H9 (cell line): ENCODE results near the gene LPP. TPM values are rescaled to one million over a fixed set of nuclear protein-coding genes. Genes with fewer than 3 reads are reported as not detected.

Experiments
- DNase-seq: peaks from one replicate; pipeline ENCODE4 v3.0.0-alpha.2; 2017
- H2AFZ ChIP-seq: one replicate; pipeline ENCODE4 v1.6.1; 2013; ENCODE audit warnings: mild to moderate bottlenecking, low read length, control low read depth, moderate library complexity
- H2AK5ac ChIP-seq: 2 replicates; pipeline ENCODE4 v1.6.1; 2013; ENCODE audit warnings: low read length, control low read depth, mixed read lengths; ENCODE audit not compliant: insufficient read length
- H2BK120ac ChIP-seq: one replicate; pipeline ENCODE4 v1.6.1; 2013; ENCODE audit warnings: low read depth, mild to moderate bottlenecking, low read length, control low read depth, inconsistent platforms; ENCODE audit not compliant: poor library complexity, severe bottlenecking
- H2BK12ac ChIP-seq: 2 replicates; pipeline ENCODE4 v1.6.1; 2013; ENCODE audit warnings: low read length, control low read depth, mixed read lengths, low read depth; ENCODE audit not compliant: insufficient read length
- H2BK15ac ChIP-seq: 2 replicates; pipeline ENCODE4 v1.6.1; 2013; ENCODE audit warnings: low read depth, low read length, control low read depth
- H2BK20ac ChIP-seq: one replicate; pipeline ENCODE4 v1.6.1; 2013; ENCODE audit warnings: low read depth, mild to moderate bottlenecking, low read length, control low read depth, inconsistent platforms; ENCODE audit not compliant: poor library complexity, severe bottlenecking
- H2BK5ac ChIP-seq: 2 replicates; pipeline ENCODE4 v1.6.1; 2013; ENCODE audit warnings: low read length, control low read depth, mixed read lengths; ENCODE audit not compliant: insufficient read length
- H3K14ac ChIP-seq: 2 replicates; pipeline ENCODE4 v1.6.1; 2013; ENCODE audit warnings: low read length, control low read depth; ENCODE audit not compliant: insufficient read depth
- H3K18ac ChIP-seq: 2 replicates; pipeline ENCODE4 v1.6.1; 2013; ENCODE audit warnings: low read depth, mild to moderate bottlenecking, mixed read lengths, low read length, control low read depth; ENCODE audit not compliant: insufficient read length
- H3K23ac ChIP-seq: 2 replicates; pipeline ENCODE4 v1.6.1; 2013; ENCODE audit warnings: low read length, control low read depth, mixed read lengths, low read depth; ENCODE audit not compliant: insufficient read length
- H3K23me2 ChIP-seq: 2 replicates; pipeline ENCODE4 v1.6.1; 2013; ENCODE audit warnings: low read depth, mild to moderate bottlenecking, mixed read lengths, low read length, control low read depth; ENCODE audit not compliant: insufficient read length, poor library complexity, severe bottlenecking
- H3K27ac ChIP-seq: 2 replicates; pipeline ENCODE4 v1.5.1; 2013; ENCODE audit warnings: low read length, control low read depth, mixed read lengths, low read depth; ENCODE audit not compliant: insufficient read length
- H3K27me3 ChIP-seq: 2 replicates; pipeline ENCODE4 v1.6.1; 2013; ENCODE audit warnings: low read length, control low read depth, inconsistent platforms; ENCODE audit not compliant: insufficient read depth
- H3K4ac ChIP-seq: 2 replicates; pipeline ENCODE4 v1.6.1; 2013; ENCODE audit warnings: low read depth, mild to moderate bottlenecking, control low read depth, inconsistent platforms, low read length, moderate library complexity
- H3K4me1 ChIP-seq: 2 replicates; pipeline ENCODE4 v1.6.1; 2013; ENCODE audit warnings: low read length, control low read depth, inconsistent platforms; ENCODE audit not compliant: insufficient read depth
- H3K4me2 ChIP-seq: 2 replicates; pipeline ENCODE4 v1.6.1; 2013; ENCODE audit warnings: low read length, control low read depth, mixed read lengths; ENCODE audit not compliant: insufficient read length, insufficient read depth
- H3K56ac ChIP-seq: 2 replicates; pipeline ENCODE4 v1.6.1; 2013; ENCODE audit warnings: low read depth, mild to moderate bottlenecking, mixed read lengths, low read length, control low read depth; ENCODE audit not compliant: insufficient read length
- H3K79me1 ChIP-seq: 2 replicates; pipeline ENCODE4 v1.6.1; 2013; ENCODE audit warnings: low read depth, mild to moderate bottlenecking, moderate library complexity, low read length, control low read depth, inconsistent platforms; ENCODE audit not compliant: insufficient read depth, poor library complexity, severe bottlenecking
- H3K79me2 ChIP-seq: 2 replicates; pipeline ENCODE4 v1.6.1; 2013; ENCODE audit warnings: low read length, control low read depth, inconsistent platforms; ENCODE audit not compliant: insufficient read depth
- H3K9ac ChIP-seq: 2 replicates; pipeline ENCODE4 v1.6.1; 2013; ENCODE audit warnings: low read length, control low read depth, mixed read lengths; ENCODE audit not compliant: insufficient read length; ENCODE audit errors: extremely low read depth
- H3K9me3 ChIP-seq: one replicate; pipeline ENCODE4 v1.6.1; 2013; ENCODE audit warnings: low read depth, low read length, inconsistent platforms; ENCODE audit not compliant: control insufficient read depth
- H3T11ph ChIP-seq: one replicate; pipeline ENCODE4 v1.6.1; 2013; ENCODE audit warnings: mild to moderate bottlenecking, low read length, control low read depth, inconsistent platforms
- H4K20me1 ChIP-seq: one replicate; pipeline ENCODE4 v1.6.1; 2013; ENCODE audit not compliant: control insufficient read depth, insufficient read length, insufficient read depth
- H4K5ac ChIP-seq: 2 replicates; pipeline ENCODE4 v1.6.1; 2013; ENCODE audit warnings: low read depth, mild to moderate bottlenecking, mixed read lengths, low read length, control low read depth; ENCODE audit not compliant: insufficient read length
- H4K8ac ChIP-seq: replicated peaks from 2 replicates; pipeline ENCODE4 v1.6.1; 2013; ENCODE audit warnings: low read length, control low read depth, mixed read lengths, low read depth; ENCODE audit not compliant: insufficient read length
- H4K91ac ChIP-seq: 2 replicates; pipeline ENCODE4 v1.6.1; 2013; ENCODE audit warnings: low read depth, mild to moderate bottlenecking, moderate library complexity, mixed read lengths, low read length, control low read depth; ENCODE audit not compliant: insufficient read length
- H3K27ac Mint-ChIP-seq, 3 experiments: 2 replicates in 2 of 3; 3 replicates in 1 of 3; pipeline ENCODE4 v1.8.0; 2020 to 2021; ENCODE audit warnings: mixed read lengths in 3 of 3, mild to moderate bottlenecking in 1 of 3, moderate library complexity in 1 of 3
- H3K27me3 Mint-ChIP-seq: 2 replicates; pipeline ENCODE4 v1.8.0; 2021; ENCODE audit warnings: low read depth, mild to moderate bottlenecking, moderate library complexity, mixed read lengths
- H3K36me3 Mint-ChIP-seq, 3 experiments: 2 replicates in 2 of 3; 3 replicates in 1 of 3; pipeline ENCODE4 v1.8.0; 2020 to 2021; ENCODE audit warnings: low read depth in 3 of 3, mixed read lengths in 3 of 3; ENCODE audit not compliant: insufficient read depth in 1 of 3
- H3K4me1 Mint-ChIP-seq, 2 experiments: 2 replicates each; pipeline ENCODE4 v1.8.0; 2020; ENCODE audit warnings: mixed read lengths in 2 of 2
- H3K4me3 Mint-ChIP-seq, 2 experiments: 2 replicates in 1 of 2; 3 replicates in 1 of 2; pipeline ENCODE4 v1.8.0; 2020 to 2021; ENCODE audit warnings: mild to moderate bottlenecking in 2 of 2, mixed read lengths in 2 of 2, moderate library complexity in 1 of 2
- H3K9me3 Mint-ChIP-seq, 2 experiments: 2 replicates in 1 of 2; 3 replicates in 1 of 2; pipeline ENCODE4 v1.8.0; 2020; ENCODE audit warnings: mild to moderate bottlenecking in 2 of 2, mixed read lengths in 2 of 2, moderate library complexity in 1 of 2
- WGBS: extraction: QIAGEN DNeasy Blood & Tissue Kit; methylation state at CpG from one replicate; pipeline ENCODE4 v1.1.7; 2013; ENCODE audit warnings: missing lambda C conversion rate, low lambda C conversion rate, mixed read lengths; ENCODE audit not compliant: insufficient read length; ENCODE audit errors: extremely low coverage; 5-methylcytosine and 5-hydroxymethylcytosine counted together
- total RNA-seq: library from RNA; stranded (reverse); gene quantifications from 2 replicates; pipeline ENCODE4 v1.2.1, GENCODE V29; 2021
- TF ChIP-seq, protein P1 (sequence below): fragments of 200-600 bp; sonication (generic); conservative IDR thresholded peaks from 3 replicates; pipeline ENCODE4 v1.8.0; 2021; ENCODE audit warnings: antibody characterized with exemption, mild to moderate bottlenecking

LPP gene
- total RNA-seq, 1 experiment from 2014 or later: 64.6 TPM

DNA sequence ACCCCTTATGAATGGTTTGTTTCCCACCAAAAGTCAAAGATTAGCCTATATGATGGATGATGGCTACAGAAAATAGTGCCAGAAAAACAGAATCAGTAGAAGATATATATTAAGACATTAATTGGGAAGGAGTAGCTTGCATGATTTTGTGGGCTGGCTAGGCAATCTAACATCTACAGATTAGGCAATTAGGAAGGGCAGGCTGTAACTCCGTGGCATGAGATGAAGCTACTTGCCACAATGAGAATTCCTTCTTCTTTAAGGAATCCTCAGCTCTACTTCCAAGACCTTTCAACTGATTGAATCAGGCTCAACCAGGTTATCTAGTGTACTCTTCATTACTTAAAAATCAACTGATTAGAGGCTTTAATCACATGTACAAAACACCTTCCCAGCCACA is 426.7 kb downstream of the LPP start:
- Histone ChIP-seq H3K56ac (no peak overlapping the region), H3K9me3 (no peaks in the 10 kb centered on the region), H2BK12ac (no peak overlapping the region), H4K20me1 (no peaks in the 10 kb centered on the region), H3K4me2 (no peak overlapping the region), H2BK5ac (no peak overlapping the region), H2AFZ (no peak overlapping the region), H4K91ac (no peak overlapping the region), H3K23me2 (no peaks in the 10 kb centered on the region), H2BK120ac (no peak overlapping the region), H3K18ac (no peak overlapping the region), H3K14ac (no peak overlapping the region), H4K8ac (no peak overlapping the region), H3K79me1 (no peaks in the 10 kb centered on the region), H2AK5ac (no peak overlapping the region), H3K27ac (no peak overlapping the region), H3T11ph (no peak overlapping the region), H4K5ac (no peak overlapping the region), H2BK20ac (no peak overlapping the region), H3K23ac (no peak overlapping the region), H3K4ac (no peak overlapping the region), H3K9ac (no peak overlapping the region), H2BK15ac (no peak overlapping the region), H3K79me2 (no peaks in the 10 kb centered on the region), H3K27me3 (no peaks in the 10 kb centered on the region), H3K4me1 (no peaks in the 10 kb centered on the region)
- Mint-ChIP-seq H3K4me1 (peaks cover 0 to 8% of the 10 kb centered on the region in 2 experiments), H3K27ac (no peak overlapping the region), H3K4me3 (no peak overlapping the region), H3K27me3 (no peaks in the 10 kb centered on the region), H3K9me3 (no peaks in the 10 kb centered on the region), H3K36me3 (no peaks in the 10 kb centered on the region)
- TF ChIP-seq, protein P1, sequence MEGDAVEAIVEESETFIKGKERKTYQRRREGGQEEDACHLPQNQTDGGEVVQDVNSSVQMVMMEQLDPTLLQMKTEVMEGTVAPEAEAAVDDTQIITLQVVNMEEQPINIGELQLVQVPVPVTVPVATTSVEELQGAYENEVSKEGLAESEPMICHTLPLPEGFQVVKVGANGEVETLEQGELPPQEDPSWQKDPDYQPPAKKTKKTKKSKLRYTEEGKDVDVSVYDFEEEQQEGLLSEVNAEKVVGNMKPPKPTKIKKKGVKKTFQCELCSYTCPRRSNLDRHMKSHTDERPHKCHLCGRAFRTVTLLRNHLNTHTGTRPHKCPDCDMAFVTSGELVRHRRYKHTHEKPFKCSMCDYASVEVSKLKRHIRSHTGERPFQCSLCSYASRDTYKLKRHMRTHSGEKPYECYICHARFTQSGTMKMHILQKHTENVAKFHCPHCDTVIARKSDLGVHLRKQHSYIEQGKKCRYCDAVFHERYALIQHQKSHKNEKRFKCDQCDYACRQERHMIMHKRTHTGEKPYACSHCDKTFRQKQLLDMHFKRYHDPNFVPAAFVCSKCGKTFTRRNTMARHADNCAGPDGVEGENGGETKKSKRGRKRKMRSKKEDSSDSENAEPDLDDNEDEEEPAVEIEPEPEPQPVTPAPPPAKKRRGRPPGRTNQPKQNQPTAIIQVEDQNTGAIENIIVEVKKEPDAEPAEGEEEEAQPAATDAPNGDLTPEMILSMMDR: no peak
- DNase-seq: no peak
- WGBS: no CpG with 5 or more reads among the region's 1 CpG
